Putamen (tissue), 1 donor: ENCODE measurements around the gene CRACDL.
A peak's percentile ranks its signal among the peaks of the same experiment; 100 is the strongest.

Source experiments
- DNase-seq: peaks from one replicate; pipeline ENCODE4 v3.0.0-alpha.2; 2016; ENCODE audit warnings: low spot score

The CRACDL gene, protein sequence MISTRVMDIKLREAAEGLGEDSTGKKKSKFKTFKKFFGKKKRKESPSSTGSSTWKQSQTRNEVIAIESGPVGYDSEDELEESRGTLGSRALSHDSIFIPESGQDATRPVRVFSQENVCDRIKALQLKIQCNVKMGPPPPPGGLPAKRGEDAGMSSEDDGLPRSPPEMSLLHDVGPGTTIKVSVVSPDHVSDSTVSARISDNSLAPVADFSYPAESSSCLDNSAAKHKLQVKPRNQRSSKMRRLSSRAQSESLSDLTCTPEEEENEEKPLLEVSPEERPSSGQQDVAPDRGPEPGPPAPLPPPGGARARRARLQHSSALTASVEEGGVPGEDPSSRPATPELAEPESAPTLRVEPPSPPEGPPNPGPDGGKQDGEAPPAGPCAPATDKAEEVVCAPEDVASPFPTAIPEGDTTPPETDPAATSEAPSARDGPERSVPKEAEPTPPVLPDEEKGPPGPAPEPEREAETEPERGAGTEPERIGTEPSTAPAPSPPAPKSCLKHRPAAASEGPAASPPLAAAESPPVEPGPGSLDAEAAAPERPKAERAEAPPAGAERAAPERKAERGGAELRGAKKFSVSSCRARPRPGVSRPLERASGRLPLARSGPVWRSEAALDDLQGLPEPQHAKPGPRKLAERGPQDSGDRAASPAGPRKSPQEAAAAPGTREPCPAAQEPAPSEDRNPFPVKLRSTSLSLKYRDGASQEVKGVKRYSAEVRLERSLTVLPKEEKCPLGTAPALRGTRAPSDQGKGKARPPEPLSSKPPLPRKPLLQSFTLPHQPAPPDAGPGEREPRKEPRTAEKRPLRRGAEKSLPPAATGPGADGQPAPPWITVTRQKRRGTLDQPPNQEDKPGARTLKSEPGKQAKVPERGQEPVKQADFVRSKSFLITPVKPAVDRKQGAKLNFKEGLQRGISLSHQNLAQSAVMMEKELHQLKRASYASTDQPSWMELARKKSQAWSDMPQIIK

DNA sequence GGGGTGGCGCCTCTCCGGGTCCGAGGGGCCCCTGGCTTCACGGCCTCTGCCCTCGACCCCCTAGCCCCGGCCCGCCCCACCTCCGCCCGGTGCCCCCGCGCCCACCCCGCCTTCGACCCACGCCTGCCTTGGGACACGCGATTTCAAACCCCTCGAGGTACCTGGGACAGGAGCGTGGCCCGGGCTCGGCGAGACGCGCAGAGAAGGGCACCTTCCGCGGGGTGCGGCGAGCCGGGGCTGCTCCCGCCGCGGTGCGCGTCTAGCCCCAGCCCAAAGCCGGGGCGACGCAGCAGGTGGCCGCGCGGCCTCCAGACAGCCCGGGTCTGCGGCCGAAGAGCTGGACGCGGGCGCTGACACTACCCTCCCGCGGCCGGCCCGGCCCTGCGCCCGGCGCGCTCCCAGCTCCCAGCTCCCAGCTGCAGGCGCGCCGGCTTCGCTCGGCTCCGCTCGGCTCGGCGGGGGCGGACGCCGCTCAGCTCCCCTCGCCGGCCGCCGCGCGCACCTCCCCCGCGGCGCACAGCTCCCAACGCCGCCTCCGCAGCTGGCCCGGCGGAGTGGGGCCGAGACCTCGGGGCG is at the start of gene CRACDL:
Gene CRACDL (minus strand): TSS at position 449 of the 576 bp plus-strand sequence. CDS start 89,425 bp downstream, outside the sequence.
- DNase-seq: no peak

DNA sequence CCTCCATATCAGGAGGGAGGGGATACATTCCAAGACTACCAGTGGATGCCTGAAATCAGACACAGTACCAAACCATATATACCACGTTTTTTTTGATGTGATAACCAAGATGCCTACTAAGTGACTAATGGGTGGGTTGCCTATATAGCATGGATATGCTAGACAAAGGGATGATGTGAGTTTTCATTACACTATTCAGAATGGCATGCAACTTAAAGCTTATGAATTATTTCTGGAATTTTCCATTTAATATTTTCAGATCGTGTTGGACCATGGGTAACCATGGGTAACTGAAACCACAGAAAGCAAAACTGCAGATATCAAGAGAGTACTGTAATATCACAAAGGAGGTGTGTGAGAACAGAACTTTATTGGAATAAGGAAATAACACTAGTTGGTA is 39.6 kb upstream of the CRACDL start:
- no peak for DNase-seq

DNA sequence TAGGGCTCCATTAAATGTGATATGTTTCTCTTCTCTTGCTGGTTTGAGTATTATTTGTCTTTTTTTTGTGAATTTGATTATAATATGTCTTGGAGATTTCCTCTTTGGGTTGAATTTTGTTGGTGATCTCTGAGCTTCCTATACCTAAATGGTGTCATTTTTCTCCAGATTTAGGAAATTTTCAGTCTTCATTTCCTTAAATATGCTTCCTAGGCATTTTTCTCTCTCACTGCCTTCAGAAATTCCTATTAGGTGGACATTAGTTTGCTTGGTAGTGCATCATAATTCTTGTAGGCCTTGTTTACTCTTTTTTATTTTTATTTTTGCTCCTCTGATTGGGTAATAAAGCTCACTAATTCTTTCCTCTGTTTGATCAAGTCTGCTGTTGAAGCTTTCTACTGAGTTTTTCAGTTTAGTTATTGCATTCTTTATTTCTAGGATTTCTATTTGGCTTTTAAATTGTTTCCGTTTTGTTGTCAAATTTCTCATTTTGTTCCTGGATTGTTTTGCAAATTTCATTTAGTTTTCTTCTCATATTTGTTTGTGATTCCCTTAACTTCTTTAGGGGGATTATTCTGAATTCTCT is 36.6 kb upstream of the CRACDL start:
- DNase-seq: no peak

DNA sequence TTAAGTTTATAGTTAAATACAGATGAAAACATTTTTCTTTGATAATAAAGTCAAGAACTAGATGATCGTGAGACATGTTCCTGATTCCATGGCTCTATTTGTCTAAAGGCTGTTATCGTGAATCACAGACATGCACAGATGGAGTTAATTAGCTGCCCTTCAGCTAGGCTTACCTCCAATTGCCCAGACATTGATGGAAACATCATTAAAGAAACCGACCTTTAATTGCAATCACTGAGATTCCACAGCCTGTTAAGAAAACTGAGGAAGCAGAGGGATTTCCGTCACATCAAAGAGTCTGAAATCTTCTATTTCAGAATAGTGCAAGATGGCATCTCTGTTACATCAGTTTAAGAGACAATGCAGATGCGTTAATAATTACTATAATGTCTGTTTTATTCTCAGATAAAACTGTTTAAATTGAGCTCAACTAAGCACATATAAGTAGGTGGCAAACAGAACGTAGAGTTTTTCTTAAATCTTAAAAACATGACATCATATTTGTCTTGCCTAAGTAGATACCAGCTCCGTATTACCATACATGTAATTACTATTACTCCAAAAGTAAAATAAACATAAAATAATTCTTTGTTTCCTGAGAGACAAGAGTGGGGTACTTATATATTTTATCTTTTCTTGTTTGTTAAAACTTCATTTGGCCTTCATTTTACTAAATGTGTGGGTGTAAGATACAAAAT is 23.9 kb upstream of the CRACDL start:
- DNase-seq: no peak

DNA sequence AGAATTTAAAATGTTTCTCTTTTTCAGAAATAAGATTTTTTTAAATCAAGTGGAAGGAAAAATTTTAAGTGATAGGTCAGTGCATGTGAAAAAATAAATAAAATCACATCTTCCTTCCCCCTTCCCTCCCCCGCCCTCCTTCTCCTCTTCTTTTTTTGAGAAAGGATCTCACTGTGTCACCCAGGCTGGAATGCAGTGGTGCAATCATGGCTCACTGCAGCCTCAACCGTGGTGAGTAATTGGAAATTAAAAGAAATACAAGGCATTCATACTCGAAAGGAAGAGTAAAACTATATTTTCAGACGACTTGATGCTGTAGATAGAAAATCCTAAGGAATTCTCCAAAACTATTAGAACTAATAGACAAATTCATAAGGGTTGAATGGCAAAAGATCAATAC is 16.9 kb upstream of the CRACDL start:
- DNase-seq: no peak

DNA sequence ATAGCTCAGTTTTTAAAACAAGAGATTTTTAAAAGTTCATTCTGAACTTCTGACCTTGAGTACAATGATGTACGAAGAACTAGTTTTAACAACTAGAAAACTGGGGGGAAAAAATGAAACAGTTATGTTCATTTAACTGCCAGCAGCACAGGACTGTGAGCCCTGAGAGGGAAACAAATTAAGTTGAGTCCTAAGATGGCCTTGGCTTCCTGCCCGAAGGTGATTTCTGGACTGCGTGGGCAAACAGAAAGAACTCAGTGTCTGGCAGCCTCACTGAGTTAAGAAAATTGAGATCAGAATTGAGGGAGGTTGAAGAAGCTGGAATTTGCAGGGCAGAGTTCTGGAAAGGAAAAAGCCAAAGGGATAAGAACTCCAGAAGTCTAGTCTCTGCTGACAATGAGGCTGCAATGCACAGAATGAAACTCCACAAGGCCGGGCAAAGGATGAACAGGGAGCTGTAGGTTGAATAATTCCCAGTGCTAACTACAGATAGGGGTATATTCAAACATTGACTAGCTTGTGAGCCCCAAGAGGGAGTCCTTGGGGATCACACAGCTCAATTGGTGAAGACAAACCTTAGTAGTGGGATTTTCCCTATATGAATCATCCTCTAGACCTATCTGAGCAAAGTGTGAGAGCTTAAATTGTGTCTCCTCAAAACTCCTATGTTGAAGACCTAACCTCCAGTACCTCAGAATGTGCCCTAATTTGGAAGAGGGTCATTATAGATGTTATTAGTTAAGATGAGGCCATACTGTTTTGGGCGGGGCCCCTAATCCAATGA is 13.1 kb upstream of the CRACDL start:
- DNase-seq: no peak

DNA sequence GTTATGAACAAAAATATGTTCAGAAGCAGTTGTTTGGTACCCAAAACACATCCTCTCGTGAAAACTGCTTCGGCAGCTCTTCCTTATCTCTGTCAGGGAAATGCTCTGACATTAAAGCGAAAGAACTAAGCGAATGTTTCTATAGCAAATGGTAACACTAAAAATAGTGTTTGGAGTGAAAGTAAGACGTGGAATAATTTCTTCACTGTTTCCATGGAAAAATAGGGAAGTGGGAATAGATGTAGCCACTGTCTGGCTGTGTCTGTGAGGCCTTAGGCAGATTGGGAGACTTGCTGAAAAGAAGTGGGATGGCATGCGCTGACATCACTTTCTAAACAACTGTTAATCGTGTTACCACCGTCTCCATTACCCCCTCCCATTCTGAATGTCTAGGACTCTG is 11.5 kb upstream of the CRACDL start:
- DNase-seq: no peak

DNA sequence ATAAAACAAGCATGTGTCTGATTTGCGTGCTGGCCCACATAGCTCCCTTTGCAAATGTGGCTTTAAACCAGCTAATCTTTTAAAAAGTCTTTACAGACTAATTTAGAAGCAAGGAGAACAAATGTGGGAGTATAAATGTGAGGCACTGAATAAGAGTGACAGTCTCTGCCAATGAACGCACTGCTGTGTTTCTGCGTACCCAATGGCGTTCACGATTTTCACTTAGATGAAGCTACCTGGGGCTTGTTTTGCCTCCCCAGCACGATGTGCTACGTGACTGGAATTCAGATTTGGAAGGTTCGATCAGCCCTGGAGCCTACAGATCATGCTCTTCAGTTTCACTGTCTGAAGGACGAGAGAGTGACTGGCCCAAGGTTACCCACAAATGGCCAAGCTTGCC is 10.8 kb upstream of the CRACDL start:
- DNase-seq: peak; percentile 86

DNA sequence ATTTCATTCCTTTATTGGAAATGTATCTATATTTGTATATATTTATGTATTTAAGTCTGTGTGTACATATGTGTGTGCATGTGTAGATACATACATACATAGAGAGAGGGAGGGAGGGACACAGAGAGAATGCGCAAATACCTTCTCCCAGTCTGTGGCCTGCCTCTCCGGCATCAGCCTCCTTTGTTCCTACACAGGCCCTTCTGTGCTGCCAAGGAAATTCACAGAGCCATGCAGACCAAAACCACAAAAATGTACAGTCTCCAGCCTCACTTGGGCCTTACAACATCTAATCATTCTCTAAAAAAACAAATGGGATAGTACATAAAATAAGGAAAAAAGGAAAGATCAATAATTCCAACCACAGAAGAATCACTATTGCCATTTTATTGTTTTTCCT is 8.8 kb upstream of the CRACDL start:
- DNase-seq: no peak

DNA sequence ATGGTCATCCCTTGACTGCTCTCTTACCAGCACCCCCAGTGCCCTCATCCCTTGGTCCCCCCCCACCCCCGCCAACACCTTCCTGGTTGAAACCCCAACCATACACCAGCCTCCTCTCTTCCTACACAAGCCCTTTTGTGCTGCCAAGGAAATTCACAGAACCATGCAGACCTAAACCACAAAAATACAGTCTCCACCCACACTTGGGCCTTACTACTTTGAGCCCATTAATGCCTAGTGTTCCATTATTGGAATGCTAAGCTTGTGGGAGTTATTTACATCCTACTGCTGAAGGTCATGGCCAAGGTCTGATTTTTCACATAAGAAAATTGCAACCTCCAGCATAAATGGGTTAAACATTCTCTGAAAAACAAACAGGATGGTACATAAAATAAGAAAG is 4.1 kb upstream of the CRACDL start:
- DNase-seq: no peak

DNA sequence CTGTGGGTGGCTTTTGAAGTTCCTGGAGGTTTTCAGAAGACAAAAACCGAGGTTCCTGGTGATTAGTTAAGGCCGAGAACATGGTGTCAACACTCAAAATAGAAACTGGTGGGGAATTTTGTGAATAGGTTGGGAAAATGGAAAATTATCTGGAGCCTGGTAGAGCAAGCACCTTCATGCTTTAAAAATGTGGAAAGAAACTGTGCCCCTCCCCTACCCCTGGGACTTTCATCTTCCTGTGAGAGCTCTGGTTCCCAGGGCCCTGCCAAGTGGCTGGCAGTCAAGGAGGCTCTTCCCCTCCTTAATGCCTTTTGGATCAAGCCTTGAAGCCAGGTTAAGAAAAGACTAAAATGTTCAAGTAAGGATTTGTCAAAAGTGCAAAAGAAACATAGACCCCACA is 1.9 kb upstream of the CRACDL start:
- no peak for DNase-seq

DNA sequence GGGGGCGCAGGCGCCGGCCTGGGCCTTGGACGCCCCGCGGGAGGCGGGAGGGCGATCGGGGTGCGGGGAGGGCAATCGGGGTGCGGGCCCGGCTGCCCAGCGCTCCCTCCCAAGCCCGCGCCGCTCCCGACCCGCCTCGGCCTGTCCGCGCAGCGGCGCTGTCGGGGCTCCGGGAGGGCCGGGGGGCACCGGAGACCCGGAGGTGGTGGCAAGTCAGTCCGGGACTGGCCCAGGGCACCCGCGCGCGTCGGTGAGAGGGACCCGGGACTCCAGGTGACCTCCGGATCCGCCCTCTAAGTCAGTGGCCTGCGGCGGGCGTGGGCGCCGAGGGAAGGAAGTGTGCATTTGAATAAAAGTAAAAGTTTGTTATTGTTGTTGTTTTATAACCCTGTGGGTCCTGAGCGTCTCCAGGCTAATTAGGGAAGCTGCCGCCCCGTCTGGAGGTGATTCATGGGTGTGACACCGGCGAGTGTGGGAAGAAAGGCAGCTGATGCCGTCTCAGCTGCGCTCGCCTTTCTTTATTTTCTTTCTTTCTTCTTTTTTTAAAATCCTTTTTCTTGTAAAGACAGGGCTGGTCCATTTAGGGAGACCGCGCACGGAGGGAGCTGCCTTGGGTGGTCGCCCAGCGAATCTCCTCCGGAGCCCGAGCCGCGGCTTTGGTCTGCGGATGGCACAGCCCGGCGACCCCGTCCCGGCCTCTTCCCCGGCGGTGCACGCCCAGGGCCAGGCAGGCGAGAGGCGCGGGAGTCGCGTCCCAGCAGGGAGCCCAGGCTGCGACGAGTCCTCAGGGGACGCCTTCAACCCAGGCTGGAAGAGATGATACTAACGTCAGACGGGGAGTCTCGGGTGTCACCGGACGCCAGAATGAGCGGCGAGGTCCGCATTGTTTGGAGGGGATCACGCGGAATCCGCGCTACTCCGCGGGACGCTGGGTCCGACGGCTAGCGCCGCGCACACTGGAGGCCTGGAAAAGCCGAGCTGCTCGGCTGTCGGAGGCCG is 627 bp upstream of the CRACDL start:
- no peak for DNase-seq

DNA sequence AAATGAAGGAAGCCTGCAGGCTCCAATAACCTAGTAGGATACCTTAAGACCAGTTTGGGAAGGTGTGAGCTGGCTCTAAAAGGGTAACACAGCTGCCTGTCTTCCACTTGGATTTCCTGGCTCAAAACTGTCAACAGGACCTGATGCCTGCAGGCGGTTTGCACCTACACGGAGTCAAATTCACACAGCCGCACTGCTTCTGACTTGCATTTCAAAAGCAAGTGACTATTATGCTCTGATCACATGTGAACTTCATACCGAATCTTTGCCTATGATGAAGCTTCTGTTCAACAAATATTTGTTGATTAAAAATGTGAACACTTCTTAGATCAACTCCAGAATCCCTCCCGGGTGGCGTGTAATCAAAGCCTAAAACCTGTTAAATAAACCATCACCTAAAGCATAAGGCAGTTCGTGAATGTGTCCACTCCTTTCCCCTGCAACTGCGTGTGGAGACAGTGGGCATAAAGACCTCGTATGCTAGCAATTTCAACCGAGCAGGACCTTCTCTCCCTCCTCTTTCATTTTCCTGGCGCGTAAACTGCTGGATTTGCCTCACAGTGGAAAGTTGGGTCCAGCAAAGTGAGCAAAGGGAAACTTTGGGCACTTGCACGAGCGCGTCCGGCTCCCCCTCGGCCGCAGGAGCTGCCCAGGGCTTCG is 784 bp downstream of the CRACDL start:
- no peak for DNase-seq

DNA sequence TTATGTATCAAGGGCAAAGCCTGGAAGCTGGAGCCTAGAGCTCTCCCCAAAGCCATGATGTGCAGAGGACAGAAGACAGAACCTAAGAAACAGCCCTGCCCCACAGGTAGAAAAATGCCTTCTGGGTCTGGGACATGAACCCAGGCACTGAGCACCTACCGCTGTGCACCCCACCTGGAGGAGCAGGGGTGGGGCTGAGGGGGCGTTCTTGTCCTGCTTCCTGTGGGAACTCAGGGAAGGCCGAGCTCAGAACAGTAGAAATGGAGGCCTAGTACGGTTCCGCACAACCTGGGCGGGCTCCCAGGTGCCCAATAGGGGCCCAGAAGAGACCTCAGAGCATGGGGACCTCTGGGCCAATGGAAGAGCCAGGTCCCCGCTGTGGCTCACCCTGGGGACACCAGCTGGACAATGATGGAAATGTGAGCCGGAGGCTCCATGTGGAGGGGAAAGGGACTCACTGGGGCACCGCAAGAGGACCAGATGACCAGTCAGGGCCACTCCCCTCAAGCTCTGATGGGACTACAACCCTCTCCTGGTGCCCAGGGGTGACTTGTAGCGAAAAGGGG is 3.2 kb downstream of the CRACDL start:
- DNase-seq: no peak

DNA sequence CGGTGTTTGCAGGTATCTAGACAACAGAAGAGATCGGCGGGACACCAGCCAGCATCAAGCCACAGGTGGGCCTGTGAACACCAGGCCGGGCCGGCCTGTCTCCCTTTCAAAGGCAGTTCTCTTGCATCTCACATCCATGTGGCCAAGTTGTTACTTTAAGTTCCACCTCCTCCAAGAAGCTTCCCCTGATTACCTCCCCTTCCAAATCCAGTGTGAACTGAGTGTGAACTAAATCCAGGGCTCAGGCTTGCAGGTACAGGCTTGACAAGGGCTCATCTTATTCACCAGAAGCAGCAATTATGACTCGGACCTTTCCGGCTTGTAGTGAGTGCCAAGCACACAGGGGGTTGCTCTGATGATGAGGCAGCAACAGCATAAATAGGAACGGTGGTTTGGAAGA is 3.9 kb downstream of the CRACDL start:
- DNase-seq: no peak

DNA sequence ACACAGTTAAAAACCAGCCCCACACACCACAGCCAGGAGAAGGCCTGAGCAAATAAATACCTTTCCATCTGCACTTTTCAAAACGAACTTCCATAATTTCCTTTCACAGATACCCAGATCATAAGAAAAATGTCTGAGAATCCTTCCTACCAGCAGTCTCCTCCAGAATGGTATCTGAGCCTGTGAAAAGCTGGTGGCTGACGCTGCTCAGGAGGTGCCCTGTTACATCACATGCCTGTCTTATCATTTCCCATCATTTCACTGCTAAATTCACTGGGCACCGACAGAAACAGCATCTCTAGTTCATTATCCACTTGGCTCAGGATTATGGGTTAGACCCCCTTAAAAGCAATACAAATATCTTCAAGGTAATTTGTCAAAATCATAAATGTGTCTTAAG is 4.4 kb downstream of the CRACDL start:
- DNase-seq: no peak

DNA sequence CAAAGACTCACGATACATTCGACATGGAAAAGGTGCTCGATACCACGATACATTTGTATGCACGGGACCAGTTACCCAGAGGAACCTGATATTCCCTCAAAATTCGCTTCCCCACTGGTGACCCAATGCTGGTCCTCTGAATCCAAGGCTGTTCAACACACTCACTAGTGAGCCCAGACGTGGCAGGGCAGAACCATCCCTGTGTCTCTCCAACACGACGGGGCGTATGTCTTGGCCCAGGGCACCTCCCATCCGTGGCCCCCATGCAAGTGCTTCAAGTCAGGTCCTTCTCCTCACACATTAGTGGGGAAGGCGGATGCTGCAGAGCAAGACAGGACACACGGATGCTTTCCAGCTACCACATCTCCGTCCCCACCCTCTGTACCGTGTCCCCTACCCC is 6.1 kb downstream of the CRACDL start:
- no peak for DNase-seq

DNA sequence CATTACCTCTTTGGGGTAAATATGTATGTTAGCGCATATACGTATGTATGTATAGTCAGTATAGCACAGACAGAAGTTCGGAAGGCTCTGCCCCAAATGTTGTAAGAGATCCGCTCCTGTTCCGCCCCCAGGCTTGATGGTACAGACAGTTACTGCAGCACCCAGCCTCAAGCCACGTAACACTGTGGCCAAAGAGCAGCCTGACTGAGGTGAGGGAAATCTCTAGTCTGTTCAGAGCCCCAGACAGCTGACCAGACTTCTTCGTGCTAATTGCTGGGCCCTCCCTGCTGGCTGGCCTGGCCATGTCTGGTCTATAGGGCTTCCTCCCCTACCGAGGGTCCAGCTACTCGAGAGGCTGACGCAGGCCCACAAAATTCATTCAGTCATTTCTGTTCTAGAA is 7.8 kb downstream of the CRACDL start:
- DNase-seq: no peak

DNA sequence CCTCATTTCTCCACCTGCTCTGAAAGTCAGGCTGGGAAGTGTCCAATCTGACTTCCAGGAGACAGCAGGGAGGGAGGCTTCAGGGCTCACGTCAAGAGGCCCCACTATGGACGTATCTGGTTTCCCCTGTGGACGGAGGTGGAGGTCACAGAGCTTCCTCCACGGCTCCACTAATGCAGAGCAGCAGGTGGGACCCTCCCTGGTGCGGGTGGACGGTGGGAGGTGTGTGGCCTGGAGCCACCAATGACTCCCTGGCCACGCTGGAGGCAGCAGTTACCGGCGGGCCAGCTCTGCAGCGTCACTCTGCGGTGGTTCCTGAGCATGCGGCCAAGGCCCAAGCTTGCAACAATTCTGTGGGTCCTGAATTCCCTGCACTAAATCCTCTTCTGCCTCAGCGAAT is 9.0 kb downstream of the CRACDL start:
- DNase-seq: no peak
